Mucosa of rectum (tissue), 2 donors: Measurements from ENCODE around the gene SCN8A.
A peak's percentile ranks its signal among the peaks of the same experiment; 100 is the strongest.

ENCODE experiments used
- H3K27ac ChIP-seq, 2 donors: one replicate each; pipeline ENCODE4 v1.7.0; 2013; ENCODE audit warnings: inconsistent platforms in 2 of 2, low read depth in 2 of 2, low read length in 2 of 2
- H3K27me3 ChIP-seq, 2 donors: one replicate each; pipeline ENCODE4 v1.7.0; 2013; ENCODE audit warnings: low read length in 2 of 2; ENCODE audit not compliant: control insufficient read depth in 2 of 2, insufficient read depth in 2 of 2
- H3K36me3 ChIP-seq, 2 donors: one replicate each; pipeline ENCODE4 v1.7.0; 2013; ENCODE audit warnings: low read length in 2 of 2; ENCODE audit not compliant: control insufficient read depth in 2 of 2, insufficient read depth in 2 of 2
- H3K4me1 ChIP-seq, 2 donors: one replicate each; pipeline ENCODE4 v1.7.0; 2013; ENCODE audit warnings: low read length in 2 of 2, mild to moderate bottlenecking in 1 of 2; ENCODE audit not compliant: control insufficient read depth in 2 of 2, insufficient read depth in 2 of 2
- H3K4me3 ChIP-seq, 2 donors: one replicate each; pipeline ENCODE4 v1.7.0; 2013; ENCODE audit warnings: low read length in 2 of 2
- H3K9ac ChIP-seq, 2 donors: one replicate each; pipeline ENCODE4 v1.7.0; 2013; ENCODE audit warnings: low read length in 2 of 2, low read depth in 1 of 2, mild to moderate bottlenecking in 1 of 2
- H3K9me3 ChIP-seq, 2 donors: one replicate each; pipeline ENCODE4 v1.7.0; 2013; ENCODE audit warnings: low read length in 2 of 2; ENCODE audit not compliant: control insufficient read depth in 2 of 2
- donor health status: healthy.
- donor health status: Normal muscosa, but diverticular disease.

SCN8A gene

GRCh38 chr12:51678086-51678724 is 87.2 kb downstream of the SCN8A start:
- Histone ChIP-seq H3K9me3 (no peaks in the 10 kb centered on the region), H3K4me3 (no peak overlapping the region), H3K27me3 (no peaks in the 10 kb centered on the region), H3K9ac (no peak overlapping the region), H3K4me1 (peaks cover 0 to 8% of the 10 kb centered on the region in 2 donors), H3K36me3 (no peaks in the 10 kb centered on the region), H3K27ac (no peak overlapping the region)

GRCh38 chr12:51682981-51683380 is 91.9 kb downstream of the SCN8A start:
- Histone ChIP-seq H3K4me3 (no peak overlapping the region), H3K36me3 (no peaks in the 10 kb centered on the region), H3K9me3 (no peaks in the 10 kb centered on the region), H3K4me1 (peaks cover 0 to 21% of the 10 kb centered on the region in 2 donors), H3K27ac (peak overlapping the region in 1 of 2 donors; percentile 79), H3K9ac (peak overlapping the region in 1 of 2 donors; percentile 19), H3K27me3 (no peaks in the 10 kb centered on the region)

- Histone ChIP-seq H3K9me3 (no peaks in the 10 kb centered on the region), H3K36me3 (no peaks in the 10 kb centered on the region), H3K4me1 (peaks cover 0 to 21% of the 10 kb centered on the region in 2 donors), H3K27me3 (no peaks in the 10 kb centered on the region), H3K27ac (peak overlapping the region; percentile 65 to 79), H3K9ac (peak overlapping the region in 1 of 2 donors; percentile 19), H3K4me3 (no peak overlapping the region)
These were observed 92.8 kb downstream of the SCN8A start for GRCh38 chr12:51683763-51684357.

- H3K4me1 ChIP-seq: peaks cover 0 to 26% of the 10 kb centered on the region in 2 donors
- H3K36me3 ChIP-seq: no peaks in the 10 kb centered on the region
- H3K9ac ChIP-seq: no peak overlapping the region
- H3K4me3 ChIP-seq: peak overlapping the region in 1 of 2 donors; percentile 10
- no peaks in the 10 kb centered on the region for H3K27me3 ChIP-seq
- H3K9me3 ChIP-seq: no peaks in the 10 kb centered on the region
- peak overlapping the region; percentile 64 to 78 for H3K27ac ChIP-seq
These were observed 95.7 kb downstream of the SCN8A start for GRCh38 chr12:51686727-51687126.

- Histone ChIP-seq H3K27ac (peak overlapping the region; percentile 64 to 78), H3K27me3 (no peaks in the 10 kb centered on the region), H3K9ac (no peak overlapping the region), H3K36me3 (no peaks in the 10 kb centered on the region), H3K4me1 (peaks cover 0 to 26% of the 10 kb centered on the region in 2 donors), H3K9me3 (no peaks in the 10 kb centered on the region), H3K4me3 (peak overlapping the region in 1 of 2 donors; percentile 10)
These were observed 96.1 kb downstream of the SCN8A start for GRCh38 chr12:51687177-51687576.

- Histone ChIP-seq H3K4me1 (peaks cover 0 to 26% of the 10 kb centered on the region in 2 donors), H3K27me3 (no peaks in the 10 kb centered on the region), H3K9me3 (no peaks in the 10 kb centered on the region), H3K27ac (peak overlapping the region; percentile 64 to 78), H3K9ac (no peak overlapping the region), H3K36me3 (no peaks in the 10 kb centered on the region), H3K4me3 (peak overlapping the region in 1 of 2 donors; percentile 10)
These were observed 96.6 kb downstream of the SCN8A start for GRCh38 chr12:51687614-51688013.

GRCh38 chr12:51689983-51690382 is 99.0 kb downstream of the SCN8A start:
- H3K27ac ChIP-seq: no peak overlapping the region
- H3K9ac ChIP-seq: no peak overlapping the region
- H3K27me3 ChIP-seq: no peaks in the 10 kb centered on the region
- no peak overlapping the region for H3K4me3 ChIP-seq
- H3K36me3 ChIP-seq: no peaks in the 10 kb centered on the region
- H3K4me1 ChIP-seq: peaks cover 0 to 23% of the 10 kb centered on the region in 2 donors
- H3K9me3 ChIP-seq: no peaks in the 10 kb centered on the region

GRCh38 chr12:51692016-51692415 is 101.0 kb downstream of the SCN8A start:
- Histone ChIP-seq H3K36me3 (no peaks in the 10 kb centered on the region), H3K9ac (no peak overlapping the region), H3K9me3 (no peaks in the 10 kb centered on the region), H3K27me3 (no peaks in the 10 kb centered on the region), H3K27ac (no peak overlapping the region), H3K4me3 (no peak overlapping the region), H3K4me1 (peaks cover 0 to 11% of the 10 kb centered on the region in 2 donors)

GRCh38 chr12:51693569-51693968 is 102.5 kb downstream of the SCN8A start:
- H3K36me3 ChIP-seq: no peaks in the 10 kb centered on the region

GRCh38 chr12:51694146-51694545 is 103.1 kb downstream of the SCN8A start:
- no peak overlapping the region for H3K4me3 ChIP-seq
- no peak overlapping the region for H3K27ac ChIP-seq
- no peaks in the 10 kb centered on the region for H3K36me3 ChIP-seq
- H3K9me3 ChIP-seq: no peaks in the 10 kb centered on the region
- no peaks in the 10 kb centered on the region for H3K27me3 ChIP-seq
- H3K4me1 ChIP-seq: peaks cover 0 to 5% of the 10 kb centered on the region in 2 donors
- no peak overlapping the region for H3K9ac ChIP-seq

More at GRCh38 chr12:51693569-51693968, 102.5 kb downstream of the SCN8A start:
- H3K4me3 ChIP-seq: no peak overlapping the region
- H3K9ac ChIP-seq: no peak overlapping the region
- no peaks in the 10 kb centered on the region for H3K9me3 ChIP-seq
- H3K4me1 ChIP-seq: peaks cover 0 to 5% of the 10 kb centered on the region in 2 donors
- no peaks in the 10 kb centered on the region for H3K27me3 ChIP-seq
- H3K27ac ChIP-seq: no peak overlapping the region
